Neutrophil (primary cell): Measurements from ENCODE around the gene NAXE.

ENCODE experiments used
- H3K27ac ChIP-seq: fragments of 200-600 bp; sonication (generic); 2 replicates; pipeline ENCODE4 v1.5.1; 2016; ENCODE audit warnings: mild to moderate bottlenecking, moderate library complexity
- H3K27me3 ChIP-seq: fragments of 200-600 bp; sonication (generic); 2 replicates; pipeline ENCODE4 v1.6.0; 2016; ENCODE audit warnings: mild to moderate bottlenecking
- H3K36me3 ChIP-seq: fragments of 200-600 bp; sonication (generic); 2 replicates; pipeline ENCODE4 v1.5.1; 2017
- H3K4me1 ChIP-seq, 2 experiments: fragments of 200-600 bp in 1 of 2; sonication (generic) in 1 of 2; 1 replicate in 1 of 2; 2 replicates in 1 of 2; pipeline versions ENCODE4 v1.5.1 to v1.6.1; 2013 to 2016; ENCODE audit warnings: low read depth in 1 of 2, low read length in 1 of 2, mild to moderate bottlenecking in 1 of 2, moderate library complexity in 1 of 2; ENCODE audit not compliant: control insufficient read depth in 1 of 2, insufficient read depth in 1 of 2
- H3K4me3 ChIP-seq, 2 experiments: fragments of 200-600 bp in 1 of 2; sonication (generic) in 1 of 2; 1 replicate in 1 of 2; 2 replicates in 1 of 2; pipeline ENCODE4 v1.5.1; 2013 to 2016; ENCODE audit warnings: low read depth in 1 of 2, low read length in 1 of 2, mild to moderate bottlenecking in 1 of 2, moderate library complexity in 1 of 2
- H3K9me3 ChIP-seq: fragments of 200-600 bp; sonication (generic); 2 replicates; pipeline ENCODE4 v1.5.1; 2016
- TF ChIP-seq, protein P1 (sequence below): fragments of 200-600 bp; sonication (generic); IDR thresholded peaks from 2 replicates; pipeline ENCODE4 v1.5.1; 2016; ENCODE audit warnings: antibody characterized with exemption

Gene NAXE

DNA sequence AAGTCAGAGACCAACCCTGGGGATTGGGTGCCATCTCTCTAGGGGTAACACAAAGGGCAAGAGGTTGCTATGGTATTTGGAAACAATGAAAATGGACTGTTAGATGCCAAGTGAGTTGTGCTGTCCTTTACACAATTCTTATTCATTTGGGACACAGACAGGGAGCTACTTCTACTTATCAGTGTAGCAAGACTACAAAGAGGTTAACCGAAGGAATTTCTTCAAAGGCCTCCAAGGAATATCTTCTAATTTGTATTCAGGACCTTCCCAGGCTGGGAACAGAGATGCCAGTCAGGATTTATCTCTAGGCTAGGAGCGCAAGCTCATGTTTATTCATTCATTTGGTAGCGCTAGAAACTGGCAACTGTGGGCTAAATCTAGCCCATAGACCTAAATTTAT, 2.6 kb downstream of the NAXE start:
- Histone ChIP-seq H3K4me3 (no peak overlapping the region), H3K36me3 (no peaks in the 10 kb centered on the region), H3K27me3 (no peaks in the 10 kb centered on the region), H3K27ac (no peak overlapping the region), H3K4me1 (peaks cover 11 to 12% of the 10 kb centered on the region in 2 experiments), H3K9me3 (no peaks in the 10 kb centered on the region)
- TF ChIP-seq, protein P1, sequence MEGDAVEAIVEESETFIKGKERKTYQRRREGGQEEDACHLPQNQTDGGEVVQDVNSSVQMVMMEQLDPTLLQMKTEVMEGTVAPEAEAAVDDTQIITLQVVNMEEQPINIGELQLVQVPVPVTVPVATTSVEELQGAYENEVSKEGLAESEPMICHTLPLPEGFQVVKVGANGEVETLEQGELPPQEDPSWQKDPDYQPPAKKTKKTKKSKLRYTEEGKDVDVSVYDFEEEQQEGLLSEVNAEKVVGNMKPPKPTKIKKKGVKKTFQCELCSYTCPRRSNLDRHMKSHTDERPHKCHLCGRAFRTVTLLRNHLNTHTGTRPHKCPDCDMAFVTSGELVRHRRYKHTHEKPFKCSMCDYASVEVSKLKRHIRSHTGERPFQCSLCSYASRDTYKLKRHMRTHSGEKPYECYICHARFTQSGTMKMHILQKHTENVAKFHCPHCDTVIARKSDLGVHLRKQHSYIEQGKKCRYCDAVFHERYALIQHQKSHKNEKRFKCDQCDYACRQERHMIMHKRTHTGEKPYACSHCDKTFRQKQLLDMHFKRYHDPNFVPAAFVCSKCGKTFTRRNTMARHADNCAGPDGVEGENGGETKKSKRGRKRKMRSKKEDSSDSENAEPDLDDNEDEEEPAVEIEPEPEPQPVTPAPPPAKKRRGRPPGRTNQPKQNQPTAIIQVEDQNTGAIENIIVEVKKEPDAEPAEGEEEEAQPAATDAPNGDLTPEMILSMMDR, result no peak

DNA sequence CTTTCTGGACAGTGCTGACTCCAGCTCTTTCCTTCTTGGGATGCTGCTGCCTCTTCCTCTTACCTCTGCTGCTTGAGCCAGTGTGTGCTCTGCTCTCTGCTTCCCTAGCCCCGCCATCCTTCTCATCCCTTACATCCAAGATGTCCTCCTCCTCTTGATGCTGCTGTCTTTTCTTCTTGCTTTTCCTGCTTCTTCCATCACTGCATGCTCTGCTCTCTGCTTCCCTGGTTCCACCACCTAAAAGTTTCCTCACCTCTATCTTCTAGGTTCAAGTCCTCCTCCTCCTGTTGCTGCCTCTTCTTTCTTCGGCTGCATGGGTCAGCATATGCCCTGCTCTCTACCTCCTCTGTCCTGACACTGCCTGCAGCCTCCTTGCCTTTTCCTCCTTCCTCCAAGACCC, 3.4 kb downstream of the NAXE start:
- peaks cover 11 to 12% of the 10 kb centered on the region in 2 experiments for H3K4me1 ChIP-seq
- H3K9me3 ChIP-seq, result no peaks in the 10 kb centered on the region
- H3K27ac ChIP-seq, result no peak overlapping the region
- no peak overlapping the region for H3K4me3 ChIP-seq
- TF ChIP-seq, protein P1, result no peak
- no peaks in the 10 kb centered on the region for H3K36me3 ChIP-seq
- no peaks in the 10 kb centered on the region for H3K27me3 ChIP-seq

DNA sequence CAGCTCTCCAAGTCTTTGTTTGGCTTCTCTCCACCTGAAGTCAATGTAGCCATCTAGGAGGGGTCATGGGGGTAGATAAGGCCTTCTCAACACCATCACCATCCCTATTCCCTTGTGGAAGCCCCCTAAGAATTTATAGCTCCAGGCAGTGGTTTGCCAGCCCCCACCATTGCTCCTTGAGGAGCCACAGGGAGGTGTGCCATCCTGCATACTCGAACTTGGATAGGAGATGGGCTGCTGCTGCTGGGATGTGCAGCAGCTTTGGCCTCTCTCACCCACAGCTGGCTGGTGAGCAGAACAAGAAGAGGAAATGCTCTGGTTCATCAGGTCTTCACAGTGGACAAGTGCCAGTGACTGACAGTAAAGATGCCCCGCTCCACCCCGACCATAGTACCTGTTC, 4.8 kb downstream of the NAXE start:
- no peaks in the 10 kb centered on the region for H3K27me3 ChIP-seq
- H3K27ac ChIP-seq, result no peak overlapping the region
- H3K4me1 ChIP-seq, result peaks cover 14 to 16% of the 10 kb centered on the region in 2 experiments
- no peak overlapping the region for H3K4me3 ChIP-seq
- TF ChIP-seq, protein P1, result no peak
- no peaks in the 10 kb centered on the region for H3K36me3 ChIP-seq
- no peaks in the 10 kb centered on the region for H3K9me3 ChIP-seq

DNA sequence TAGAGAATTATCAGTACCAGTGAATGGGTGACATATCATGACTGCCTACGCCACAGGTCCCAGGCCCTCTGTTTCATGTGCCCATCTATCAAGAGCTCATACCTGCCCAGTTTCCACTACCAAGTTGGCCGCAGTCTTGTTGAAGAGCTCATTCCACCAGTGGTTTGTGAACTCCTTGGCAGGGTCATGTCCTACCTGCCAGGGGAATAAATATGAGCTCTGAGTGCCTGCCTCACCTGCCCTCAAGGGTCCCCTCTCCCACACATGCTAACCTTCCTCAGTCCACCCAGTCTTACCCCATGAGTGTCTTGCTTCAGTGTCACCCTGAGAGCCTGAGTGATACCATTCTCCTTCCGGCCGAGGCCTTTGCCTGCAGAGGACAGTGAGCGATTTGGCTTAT, 6.5 kb downstream of the NAXE start:
- Histone ChIP-seq H3K4me3 (no peak overlapping the region), H3K27ac (no peak overlapping the region), H3K4me1 (peaks cover 14% of the 10 kb centered on the region in 2 experiments), H3K9me3 (no peaks in the 10 kb centered on the region), H3K36me3 (no peaks in the 10 kb centered on the region), H3K27me3 (no peaks in the 10 kb centered on the region)
- TF ChIP-seq, protein P1, result no peak

DNA sequence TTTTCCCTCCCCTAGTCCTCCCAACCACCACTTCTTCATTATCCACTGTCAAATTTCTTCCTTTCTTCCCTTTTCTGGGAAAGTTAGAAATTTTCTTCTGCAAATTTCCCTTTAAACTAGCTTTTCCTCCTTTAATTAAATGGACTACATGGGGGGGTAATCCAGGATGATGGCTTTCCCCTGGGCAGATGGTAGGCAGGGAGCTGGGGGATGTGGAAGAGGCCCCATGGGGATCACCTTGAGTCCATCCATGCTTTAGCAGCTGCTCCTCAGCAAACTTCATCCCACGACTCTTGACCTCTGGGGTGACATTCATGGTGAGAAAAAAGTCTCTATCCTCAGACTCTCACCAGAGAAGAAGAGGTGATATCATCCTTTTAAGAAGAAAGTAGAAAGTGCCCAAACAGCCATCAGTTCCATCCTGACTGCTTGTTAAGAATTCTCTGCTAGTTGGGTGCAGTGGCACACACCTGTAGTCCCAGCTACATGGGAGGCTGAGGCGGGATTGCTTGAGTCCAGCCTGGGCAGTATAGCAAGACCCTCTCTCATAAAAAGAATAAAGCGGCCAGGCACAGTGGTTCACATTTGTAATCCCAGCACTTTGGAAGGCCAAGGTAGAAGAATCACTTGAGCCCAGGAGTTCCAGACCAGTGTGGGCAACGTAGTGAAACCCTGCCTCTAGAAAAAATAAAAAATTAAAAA, 7.3 kb downstream of the NAXE start:
- Histone ChIP-seq H3K27me3 (no peaks in the 10 kb centered on the region), H3K36me3 (no peaks in the 10 kb centered on the region), H3K27ac (no peak overlapping the region), H3K4me3 (no peak overlapping the region), H3K9me3 (no peaks in the 10 kb centered on the region), H3K4me1 (peaks cover 14% of the 10 kb centered on the region in 2 experiments)
- TF ChIP-seq, protein P1, result no peak
